ENCODE data around the gene GFOD2.

GRCh38 chr16:67752641-67753040 lies 33.5 kb upstream of the GFOD2 start:
- TF ChIP-seq, protein P1, sequence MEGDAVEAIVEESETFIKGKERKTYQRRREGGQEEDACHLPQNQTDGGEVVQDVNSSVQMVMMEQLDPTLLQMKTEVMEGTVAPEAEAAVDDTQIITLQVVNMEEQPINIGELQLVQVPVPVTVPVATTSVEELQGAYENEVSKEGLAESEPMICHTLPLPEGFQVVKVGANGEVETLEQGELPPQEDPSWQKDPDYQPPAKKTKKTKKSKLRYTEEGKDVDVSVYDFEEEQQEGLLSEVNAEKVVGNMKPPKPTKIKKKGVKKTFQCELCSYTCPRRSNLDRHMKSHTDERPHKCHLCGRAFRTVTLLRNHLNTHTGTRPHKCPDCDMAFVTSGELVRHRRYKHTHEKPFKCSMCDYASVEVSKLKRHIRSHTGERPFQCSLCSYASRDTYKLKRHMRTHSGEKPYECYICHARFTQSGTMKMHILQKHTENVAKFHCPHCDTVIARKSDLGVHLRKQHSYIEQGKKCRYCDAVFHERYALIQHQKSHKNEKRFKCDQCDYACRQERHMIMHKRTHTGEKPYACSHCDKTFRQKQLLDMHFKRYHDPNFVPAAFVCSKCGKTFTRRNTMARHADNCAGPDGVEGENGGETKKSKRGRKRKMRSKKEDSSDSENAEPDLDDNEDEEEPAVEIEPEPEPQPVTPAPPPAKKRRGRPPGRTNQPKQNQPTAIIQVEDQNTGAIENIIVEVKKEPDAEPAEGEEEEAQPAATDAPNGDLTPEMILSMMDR (IDR thresholded peaks at IDR 0.05) = no peak
- TF ChIP-seq POLR2A (IDR thresholded peaks at IDR 0.05; ENCODE audit: low read depth) (no peak), POLR2AphosphoS5 (IDR thresholded peaks at IDR 0.05) (no peak)
